SU-DHL-6 (cell line): Measurements from ENCODE around the gene DLG2.

Source experiments
- H2AFZ ChIP-seq: fragments of 200-600 bp; sonication (generic); 2 replicates; pipeline ENCODE4 v1.6.1; 2014; ENCODE audit warnings: low read depth, mild to moderate bottlenecking, moderate library complexity, mixed read lengths, antibody characterized with exemption, low read length; ENCODE audit not compliant: severe bottlenecking
- H3F3A ChIP-seq: fragments of 200-600 bp; shearing (Covaris generic); 2 replicates; pipeline ENCODE4 v1.6.0; 2016; ENCODE audit warnings: antibody characterized with exemption, mild to moderate bottlenecking; ENCODE audit not compliant: insufficient read depth
- H3K27ac ChIP-seq: fragments of 200-600 bp; sonication (generic); 2 replicates; pipeline ENCODE4 v1.5.1; 2016; ENCODE audit warnings: low read depth, mild to moderate bottlenecking, low read length, moderate library complexity, mixed read lengths
- H3K27me3 ChIP-seq: fragments of 200-600 bp; sonication (generic), shearing (Covaris generic); 2 replicates; pipeline ENCODE4 v1.6.0; 2014; ENCODE audit warnings: mild to moderate bottlenecking, low read length
- H3K36me3 ChIP-seq: fragments of 200-600 bp; sonication (generic); 2 replicates; pipeline ENCODE4 v1.6.1; 2014; ENCODE audit warnings: mild to moderate bottlenecking, low read length, mixed read lengths
- H3K4me2 ChIP-seq: fragments of 300-600, 200-600 bp; shearing (Covaris generic), sonication (generic); 2 replicates; pipeline ENCODE4 v1.6.0; 2014; ENCODE audit warnings: low read length, low read depth, mild to moderate bottlenecking; ENCODE audit not compliant: poor library complexity, severe bottlenecking
- H3K4me3 ChIP-seq: fragments of 200-600 bp; sonication (generic); 2 replicates; pipeline ENCODE4 v1.5.1; 2014; ENCODE audit warnings: antibody characterized with exemption, low read length, mild to moderate bottlenecking, mixed read lengths; ENCODE audit not compliant: insufficient read depth, poor library complexity, severe bottlenecking
- H3K79me2 ChIP-seq: fragments of 200-600 bp; sonication (generic); 2 replicates; pipeline ENCODE4 v1.6.1; 2014; ENCODE audit warnings: mild to moderate bottlenecking, low read length, moderate library complexity; ENCODE audit not compliant: insufficient read depth
- H3K9ac ChIP-seq: fragments of 200-600 bp; sonication (generic); 2 replicates; pipeline ENCODE4 v1.7.0; 2014; ENCODE audit warnings: mild to moderate bottlenecking, low read length
- H3K9me2 ChIP-seq: fragments of 200-600 bp; sonication (generic); replicated peaks from 2 replicates; pipeline ENCODE4 v1.6.1; 2014; ENCODE audit warnings: low read length; ENCODE audit not compliant: insufficient read depth
- H3K9me3 ChIP-seq: fragments of 200-600 bp; sonication (generic); 2 replicates; pipeline ENCODE4 v1.6.1; 2014; ENCODE audit warnings: low read length, mixed read lengths; ENCODE audit not compliant: insufficient read depth
- H4K20me1 ChIP-seq: fragments of 200-600 bp; sonication (generic); 2 replicates; pipeline ENCODE4 v1.6.1; 2014; ENCODE audit warnings: low read depth, mild to moderate bottlenecking, antibody characterized with exemption, low read length, moderate library complexity, mixed read lengths
- CTCF ChIP-seq: fragments of 200-600 bp; sonication (generic); IDR thresholded peaks from one replicate; pipeline ENCODE4 v1.5.1; 2017; ENCODE audit warnings: antibody characterized with exemption, mild to moderate bottlenecking, low read length, moderate library complexity; ENCODE audit not compliant: insufficient read depth, poor library complexity, severe bottlenecking
- EZH2phosphoT487 ChIP-seq: fragments of 200-600 bp; sonication (generic), shearing (Covaris generic); conservative IDR thresholded peaks from 2 replicates; pipeline ENCODE4 v1.6.1; 2018; ENCODE audit warnings: mild to moderate bottlenecking, antibody characterized with exemption, low read length, moderate library complexity, mixed read lengths

The DLG2 gene

GRCh38 chr11:85414175-85414574 is 213.0 kb downstream of the DLG2 start:
- no peak overlapping the region for H3K4me2 ChIP-seq
- H3K27ac ChIP-seq = no peak overlapping the region
- H3F3A ChIP-seq = no peaks in the 10 kb centered on the region
- no peak overlapping the region for H3K4me3 ChIP-seq
- no peaks in the 10 kb centered on the region for H4K20me1 ChIP-seq
- no peak overlapping the region for H2AFZ ChIP-seq
- no peaks in the 10 kb centered on the region for H3K79me2 ChIP-seq
- H3K36me3 ChIP-seq = no peaks in the 10 kb centered on the region
- H3K9me2 ChIP-seq = no peaks in the 10 kb centered on the region
- H3K9ac ChIP-seq = no peak overlapping the region
- TF ChIP-seq CTCF (no peak), EZH2phosphoT487 (no peak)
- no peaks in the 10 kb centered on the region for H3K27me3 ChIP-seq
- H3K9me3 ChIP-seq = no peaks in the 10 kb centered on the region

GRCh38 chr11:85407648-85408047 is 219.5 kb downstream of the DLG2 start:
- Histone ChIP-seq H3K27ac (no peak overlapping the region), H3K79me2 (no peaks in the 10 kb centered on the region), H4K20me1 (no peaks in the 10 kb centered on the region), H3K4me3 (no peak overlapping the region), H3K4me2 (no peak overlapping the region), H3F3A (no peaks in the 10 kb centered on the region), H3K27me3 (no peaks in the 10 kb centered on the region), H3K36me3 (no peaks in the 10 kb centered on the region), H3K9me2 (no peaks in the 10 kb centered on the region), H3K9me3 (no peaks in the 10 kb centered on the region), H3K9ac (no peak overlapping the region), H2AFZ (no peak overlapping the region)
- TF ChIP-seq EZH2phosphoT487 (no peak), CTCF (no peak)

GRCh38 chr11:85406841-85407240 is 220.3 kb downstream of the DLG2 start:
- TF ChIP-seq CTCF (no peak), EZH2phosphoT487 (no peak)
- no peaks in the 10 kb centered on the region for H3K79me2 ChIP-seq
- H3K9me2 ChIP-seq = no peaks in the 10 kb centered on the region
- no peaks in the 10 kb centered on the region for H3K36me3 ChIP-seq
- no peak overlapping the region for H2AFZ ChIP-seq
- H4K20me1 ChIP-seq = no peaks in the 10 kb centered on the region
- no peak overlapping the region for H3K4me3 ChIP-seq
- no peaks in the 10 kb centered on the region for H3F3A ChIP-seq
- H3K9ac ChIP-seq = no peak overlapping the region
- no peak overlapping the region for H3K27ac ChIP-seq
- H3K27me3 ChIP-seq = no peaks in the 10 kb centered on the region
- H3K9me3 ChIP-seq = no peaks in the 10 kb centered on the region
- H3K4me2 ChIP-seq = no peak overlapping the region
